Heart right ventricle (tissue), 16 donors: ENCODE data around the gene NOXRED1. TPM values are rescaled to one million over a fixed set of nuclear protein-coding genes. Genes with fewer than 3 reads are reported as not detected.

ENCODE experiments used
- ATAC-seq, 8 donors: fragments of 200-7000 bp; cut with Tn5 transposase; one replicate each; pipeline ENCODE4 v1.9.1; 2020; ENCODE audit warnings: mild to moderate bottlenecking in 8 of 8, moderate library complexity in 8 of 8, moderate number of reproducible peaks in 1 of 8
- DNase-seq, 2 donors: peaks; one replicate each; pipeline ENCODE4 v3.0.0-alpha.2; 2020
- H3K27ac ChIP-seq, 10 donors: fragments of 200-600 bp; sonication (generic) in 2 of 10; one replicate each; pipeline versions ENCODE4 v1.5.0 to v1.8.0; 2020 to 2022; ENCODE audit warnings: mild to moderate bottlenecking in 3 of 10
- H3K27me3 ChIP-seq, 7 donors: fragments of 200-600 bp; one replicate each; pipeline ENCODE4 v1.8.0; 2021 to 2022; ENCODE audit warnings: mild to moderate bottlenecking in 2 of 7
- H3K36me3 ChIP-seq, 9 donors: fragments of 200-600 bp; sonication (generic) in 1 of 9; one replicate each; pipeline versions ENCODE4 v1.5.0 to v1.8.0; 2020 to 2022; ENCODE audit warnings: mild to moderate bottlenecking in 2 of 9
- H3K4me1 ChIP-seq, 9 donors: fragments of 200-600 bp; sonication (generic) in 1 of 9; one replicate each; pipeline versions ENCODE4 v1.5.0 to v1.8.0; 2020 to 2022; ENCODE audit warnings: mild to moderate bottlenecking in 4 of 9
- H3K4me3 ChIP-seq, 10 donors: fragments of 200-600 bp; sonication (generic) in 2 of 10; one replicate each; pipeline versions ENCODE4 v1.5.0 to v1.8.0; 2020 to 2022; ENCODE audit warnings: mild to moderate bottlenecking in 7 of 10, moderate library complexity in 2 of 10
- H3K9me3 ChIP-seq, 11 donors: fragments of 200-600 bp in 10 of 11; sonication (generic) in 2 of 11; one replicate each; pipeline versions ENCODE4 v1.5.0 to v1.8.0; 2013 to 2022; ENCODE audit warnings: mild to moderate bottlenecking in 2 of 11, control low read depth in 1 of 11, moderate library complexity in 1 of 11
- CTCF ChIP-seq, 9 donors: fragments of 200-600 bp; sonication (generic) in 2 of 9; IDR thresholded peaks; one replicate each; pipeline versions ENCODE4 v1.5.0 to v1.8.0; 2021 to 2022; ENCODE audit warnings: antibody characterized with exemption in 9 of 9, mild to moderate bottlenecking in 5 of 9, moderate library complexity in 1 of 9
- WGBS, 2 donors: extraction: QIAGEN DNeasy Blood & Tissue Kit; methylation state at CpG; one replicate each; pipeline ENCODE4 v1.1.7; 2013; ENCODE audit warnings: inconsistent platforms in 1 of 2; 5-methylcytosine and 5-hydroxymethylcytosine counted together
- intact Hi-C, 10 donors: fragments of 100-400 bp; cut with DNase I; formaldehyde crosslinking; loops; one replicate each; pipeline versions ENCODE4 v1.11.1 to v1.14.2; 2022
- polyA plus RNA-seq, 2 donors: library from polyadenylated mRNA; stranded (reverse); fragments of 200-250 nt; gene quantifications; one replicate each; pipeline ENCODE4 v1.2.3, GENCODE V29; 2013
- total RNA-seq, 10 donors: library from RNA; stranded (reverse); fragmentation: NEBNext Ultra II Directional in 3 of 10; extraction: Animal tissue kit (Norgen Biotek cat#: 25700) in 3 of 10; gene quantifications; one replicate each; pipeline versions ENCODE4 v1.2.1 to v1.2.4, GENCODE V29; 2021 to 2023
- donor health status: Arrhythmogenic right ventricular cardiomyopathy.
- donor health status: ischemic (EF 13 %, LVEDD 7.1; RV severe dilation, severe dysfunction).
- donor health status: healthy with polysubstance abuse.
- donor health status: DM: no; HTN: yes; CAD: no.
- donor health status: DM: no; HTN: no; CAD: no.
- donor health status: ischemic (EF 25% LVEDD 6.9; RV normal size, moderate dysfunction).
- donor health status: ischemic (EF 25% LVEDD 5.7; RV mildly dilated, moderate dysfunction).
- donor health status: healthy.
- donor health status: DM: yes; HTN: yes; CAD: no.
- donor health status: Ischemic cardiomyopathy.
- donor health status: ischemic (EF 35%, LVEDD 5.7; RV mildly dilated, moderate dysfunction).
- donor health status: nonischemic (EF 11% LVEDD 7.7; RV severe dilation, severe dysfunction).
- donor health status: DM: yes; HTN: yes; CAD: no.
- donor health status: PGD.
- donor health status: ischemic (EF 29% LVEDD 5.4; RV normal size, mild dysfunction).
- donor health status: nonischemic (EF 23%, LVEDD 6.1; RV moderate dilation, normal function).

Gene NOXRED1
- total and polyA plus RNA-seq, 12 donors, result 0.04 to 0.40 (median 0.22) TPM; not detected in 6

- no peak for TF ChIP-seq CTCF (IDR thresholded peaks at IDR 0.05)
- no peak overlapping the region for H3K27ac ChIP-seq
- DNase-seq (no peak), ATAC-seq (no peak)
- H3K27me3 ChIP-seq, result no peaks in the 10 kb centered on the region
- 95 to 100% methylated on average over 1 of the region's 1 CpG for WGBS, 2 donors
- no peak overlapping the region for H3K4me3 ChIP-seq
- H3K4me1 ChIP-seq, result no peaks in the 10 kb centered on the region
- H3K9me3 ChIP-seq, result no peaks in the 10 kb centered on the region
- intact Hi-C loops, result loop anchor here in 1 of 10 donors (2.0 kb wide), 1 partner anchor 13 kb away; no protein-coding TSS in a partner anchor
- H3K36me3 ChIP-seq, result no peaks in the 10 kb centered on the region
Observed at GRCh38 chr14:77359626-77360025, 63.7 kb downstream of the NOXRED1 start.

- H3K36me3 ChIP-seq, result no peaks in the 10 kb centered on the region
- H3K27ac ChIP-seq, result no peak overlapping the region
- DNase-seq, result no peak
- ATAC-seq, result no peak
- TF ChIP-seq CTCF (IDR thresholded peaks at IDR 0.05), result no peak
- 95 to 97% methylated on average over 4 of the region's 4 CpGs for WGBS, 2 donors
- H3K27me3 ChIP-seq, result no peaks in the 10 kb centered on the region
- intact Hi-C loops, result no loop called here
- H3K4me1 ChIP-seq, result no peaks in the 10 kb centered on the region
- no peaks in the 10 kb centered on the region for H3K9me3 ChIP-seq
- no peak overlapping the region for H3K4me3 ChIP-seq
Observed at GRCh38 chr14:77356899-77357298, 66.4 kb downstream of the NOXRED1 start.

- H3K9me3 ChIP-seq, result no peaks in the 10 kb centered on the region
- WGBS, 2 donors, result 94 to 96% methylated on average over 4 of the region's 4 CpGs
- intact Hi-C loops, result no loop called here
- ATAC-seq (no peak), DNase-seq (no peak)
- H3K27me3 ChIP-seq, result no peaks in the 10 kb centered on the region
- no peak overlapping the region for H3K27ac ChIP-seq
- H3K4me3 ChIP-seq, result no peak overlapping the region
- no peaks in the 10 kb centered on the region for H3K4me1 ChIP-seq
- TF ChIP-seq CTCF (IDR thresholded peaks at IDR 0.05), result no peak
- H3K36me3 ChIP-seq, result peaks cover 0 to 2% (median 0%) of the 10 kb centered on the region in 9 donors
Observed at GRCh38 chr14:77355811-77356210, 67.5 kb downstream of the NOXRED1 start.

GRCh38 chr14:77353469-77354141 lies 69.7 kb downstream of the NOXRED1 start:
- no peak overlapping the region for H3K27ac ChIP-seq
- H3K27me3 ChIP-seq, result no peaks in the 10 kb centered on the region
- H3K9me3 ChIP-seq, result no peaks in the 10 kb centered on the region
- no peak for TF ChIP-seq CTCF (IDR thresholded peaks at IDR 0.05)
- DNase-seq (no peak), ATAC-seq (no peak)
- intact Hi-C loops, result no loop called here
- H3K36me3 ChIP-seq, result peaks cover 0 to 18% (median 0%) of the 10 kb centered on the region in 9 donors
- no peak overlapping the region for H3K4me3 ChIP-seq
- H3K4me1 ChIP-seq, result no peaks in the 10 kb centered on the region
- 90 to 93% methylated on average over 5 of the region's 5 CpGs for WGBS, 2 donors
